Activated CD8-positive, alpha-beta memory T cell treated with anti-CD3 and anti-CD28 coated beads, Interleukin-2, amount 50 U/mL, for 1 hour (primary cell): ENCODE data around the gene PRKAR2B.
"Not testable (repeated sequence)": the region's sequence is repeated elsewhere in the genome, so short reads cannot be mapped to it uniquely, and the experiment has no call there.

Experiments
- DNase-seq: peaks from one replicate; pipeline ENCODE4 v3.0.0-alpha.2; 2020; ENCODE audit errors: extremely low read depth

Gene PRKAR2B

DNA sequence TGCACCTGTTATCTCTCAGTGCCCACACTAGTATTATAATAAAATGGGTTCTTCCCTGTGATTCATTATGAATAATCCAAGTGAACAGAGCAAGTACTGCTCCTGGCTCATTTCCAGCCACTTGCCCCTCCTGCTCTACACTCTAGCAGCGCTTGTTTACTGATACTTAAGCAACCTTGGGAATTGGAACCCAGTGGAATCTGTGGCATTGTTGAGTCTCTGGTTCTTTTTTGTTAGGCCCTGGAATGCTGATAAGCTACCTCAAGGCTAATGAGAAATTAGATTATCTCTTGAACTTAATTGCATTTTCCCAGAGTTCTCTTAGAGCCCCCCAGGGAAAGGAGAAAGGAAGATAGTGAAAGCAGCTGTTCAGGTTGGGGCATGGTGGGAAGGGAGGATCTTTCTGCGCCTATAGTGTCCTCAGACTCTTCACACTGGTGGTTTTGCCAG lies 34.0 kb downstream of the PRKAR2B start:
- no peak for DNase-seq

DNA sequence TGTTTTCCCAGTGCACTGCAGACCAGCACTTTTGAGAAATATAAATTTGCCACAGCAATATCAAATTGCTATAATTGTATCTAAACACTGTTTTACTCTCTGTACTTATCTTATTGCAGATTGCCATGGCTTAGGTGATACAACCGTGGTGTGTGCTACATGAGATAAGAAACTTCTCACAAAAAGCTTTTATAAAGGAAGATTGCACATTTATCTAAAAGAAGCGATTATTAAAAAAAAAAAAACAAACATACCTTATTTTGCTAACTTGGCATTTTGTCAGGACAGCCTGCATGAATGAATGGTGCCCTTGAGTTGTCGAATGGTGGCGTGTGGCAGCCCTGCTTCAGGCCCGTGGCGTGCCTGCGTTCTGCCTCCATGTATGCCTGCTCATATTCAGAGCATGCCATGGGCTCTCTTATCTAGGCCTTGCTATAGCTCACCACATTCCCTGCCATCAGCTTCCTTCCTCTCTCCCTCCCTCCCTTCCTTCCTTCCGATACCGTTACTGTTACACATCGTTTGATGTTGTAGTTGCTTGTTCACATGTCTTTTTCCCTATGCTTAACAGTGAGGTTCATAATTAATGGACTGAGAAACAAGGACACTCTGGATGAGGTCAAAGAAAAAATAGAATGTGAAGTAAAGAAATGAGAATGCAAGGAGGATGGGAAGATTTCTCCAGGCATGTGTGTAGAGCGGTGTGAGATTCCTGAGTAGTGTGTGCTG lies 34.9 kb downstream of the PRKAR2B start:
- no peak for DNase-seq

DNA sequence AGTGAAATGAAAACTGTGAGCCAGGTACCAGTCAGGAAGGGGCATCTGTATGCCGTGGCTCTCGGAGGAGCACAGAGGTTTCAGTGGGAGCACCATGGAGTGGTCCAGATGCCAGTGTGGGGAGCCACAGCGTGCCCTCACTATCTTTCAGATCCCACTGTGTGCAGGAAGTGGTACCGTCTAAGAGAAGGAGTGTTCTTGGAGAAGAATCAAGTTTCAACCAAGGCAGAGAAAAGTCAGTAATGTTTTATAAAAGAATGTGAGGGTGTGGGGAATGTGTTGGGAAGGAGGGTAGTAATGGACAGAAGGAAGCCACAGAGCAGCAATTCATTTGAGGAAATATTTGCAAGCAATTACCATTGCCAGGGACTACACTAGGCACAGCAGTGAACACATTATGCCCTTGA lies 35.6 kb downstream of the PRKAR2B start:
- DNase-seq: no peak

DNA sequence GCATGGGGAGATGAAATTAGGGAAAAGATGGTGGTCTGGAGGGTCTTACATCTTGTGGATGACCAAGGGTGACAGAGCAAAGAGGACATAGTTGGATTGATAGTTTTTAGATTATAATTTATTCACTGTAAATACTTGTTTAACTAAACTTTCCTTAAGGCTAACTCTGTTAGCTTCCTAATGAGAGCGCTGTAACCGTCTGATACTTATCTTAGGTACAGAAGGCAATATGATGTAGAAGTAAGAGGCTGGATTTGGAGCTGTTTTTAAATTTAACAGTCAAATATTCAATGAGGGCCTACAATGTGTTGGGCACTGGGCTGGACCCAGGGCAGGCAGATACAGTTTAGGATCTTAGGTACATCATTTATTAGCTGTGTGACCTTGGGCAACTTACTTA lies 36.0 kb downstream of the PRKAR2B start:
- no peak for DNase-seq

DNA sequence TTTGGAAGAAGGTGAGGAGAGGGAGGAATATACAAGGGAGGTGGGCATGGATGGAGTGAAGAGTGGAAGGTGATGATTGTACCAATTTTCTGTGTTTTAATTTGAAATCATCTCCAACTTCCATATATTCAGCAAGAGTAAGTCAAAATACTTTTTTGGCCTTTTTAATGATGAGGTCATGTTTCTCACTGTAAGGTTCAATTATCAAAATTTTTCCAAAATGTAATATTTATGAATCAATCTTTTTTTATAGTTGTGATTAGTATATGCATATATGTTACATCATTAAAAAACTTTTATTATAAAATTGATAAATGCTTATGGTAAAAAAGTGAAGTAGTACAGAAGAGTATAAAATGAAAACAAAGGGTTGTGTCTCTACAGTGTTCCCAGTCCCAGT lies 40.7 kb downstream of the PRKAR2B start:
- DNase-seq: no peak

DNA sequence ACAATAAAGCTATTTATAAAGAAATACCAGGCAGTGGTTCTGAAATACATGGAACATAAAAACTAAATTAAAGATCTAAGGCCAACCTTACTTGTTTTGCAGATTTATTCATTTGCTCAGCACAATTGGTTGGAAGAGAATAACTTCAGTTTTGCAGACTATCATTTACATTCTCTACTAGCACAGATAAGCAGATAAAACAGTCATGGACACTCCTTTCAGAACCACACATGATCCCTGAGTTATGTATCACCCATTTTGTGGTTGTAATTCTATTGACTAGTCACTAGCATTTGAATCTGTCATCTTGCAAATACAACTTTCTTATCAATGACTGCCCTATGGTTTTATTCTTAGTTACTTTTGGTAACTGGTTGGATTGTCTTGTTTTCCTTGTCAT lies 45.1 kb downstream of the PRKAR2B start:
- DNase-seq: no peak

DNA sequence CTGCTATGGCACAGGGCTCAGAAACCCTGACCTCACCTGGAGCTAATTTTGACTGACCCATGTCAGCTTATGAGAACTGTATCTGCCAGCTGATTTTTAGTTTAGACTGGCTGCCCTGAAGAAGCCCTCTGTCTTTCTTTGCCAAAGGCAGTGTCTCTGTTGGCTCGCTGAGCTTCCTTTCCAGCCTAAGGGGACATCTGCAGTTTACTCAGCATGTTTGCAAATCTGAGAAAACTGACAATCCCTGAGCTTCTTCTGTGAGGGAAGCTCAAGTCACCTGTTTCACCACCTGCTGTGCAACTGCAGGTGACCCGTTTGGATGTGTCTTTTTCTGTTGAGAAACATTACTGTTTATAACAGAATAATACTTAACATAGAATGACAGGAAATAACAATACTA lies 46.0 kb downstream of the PRKAR2B start:
- no peak for DNase-seq

DNA sequence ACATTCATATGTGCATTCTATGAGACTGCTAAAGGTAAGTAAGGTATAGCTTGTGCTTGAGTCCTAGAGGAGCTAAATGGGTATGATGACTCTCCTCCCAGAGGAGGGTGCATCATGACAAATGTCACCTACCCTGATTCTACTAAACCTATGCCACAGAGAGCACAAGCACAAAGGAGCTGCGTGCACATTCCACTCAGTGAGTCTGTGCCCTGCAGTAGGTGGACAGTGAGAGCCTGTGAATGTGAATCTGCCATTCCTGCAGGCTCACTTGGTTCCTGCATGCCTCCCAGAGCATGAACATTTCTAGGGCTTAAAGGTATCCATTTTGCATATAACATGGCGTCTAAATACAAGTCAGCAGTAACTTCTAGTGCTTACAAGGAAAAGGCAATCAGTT lies 46.8 kb downstream of the PRKAR2B start:
- DNase-seq: no peak

DNA sequence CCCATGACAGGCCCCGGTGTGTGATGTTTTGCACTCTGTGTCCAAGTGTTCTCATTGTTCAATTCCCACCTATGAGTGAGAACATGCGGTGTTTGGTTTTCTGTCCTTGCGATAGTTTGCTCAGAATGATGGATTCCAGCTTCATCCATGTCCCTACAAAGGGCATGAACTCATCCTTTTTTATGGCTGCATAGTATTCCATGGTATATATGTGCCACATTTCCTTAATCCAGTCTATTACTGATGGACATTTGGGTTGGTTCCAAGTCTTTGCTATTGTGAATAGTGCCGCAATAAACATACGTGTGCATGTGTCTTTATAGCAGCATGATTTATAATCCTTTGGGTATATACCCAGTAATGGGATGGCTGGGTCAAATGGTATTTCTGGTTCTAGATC lies 49.2 kb downstream of the PRKAR2B start:
- not testable (repeated sequence) for DNase-seq

DNA sequence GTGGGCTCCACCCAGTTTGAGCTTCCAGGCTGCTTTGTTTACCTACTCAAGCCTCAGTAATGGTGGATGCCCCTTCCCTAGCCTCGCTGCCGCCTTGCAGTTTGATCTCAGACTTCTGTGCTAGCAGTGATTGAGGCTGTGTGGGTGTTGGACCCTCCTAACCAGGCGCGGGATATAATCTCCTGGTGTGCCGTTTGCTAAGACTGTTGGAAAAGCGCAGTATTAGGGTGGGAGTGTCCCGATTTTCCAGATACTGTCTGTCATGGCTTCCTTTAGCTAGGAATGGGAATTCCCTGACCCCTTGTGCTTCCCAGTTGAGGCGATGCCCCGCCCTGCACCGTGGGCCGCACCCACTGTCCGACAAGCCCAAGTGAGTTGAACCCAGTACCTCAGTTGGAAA lies 54.6 kb downstream of the PRKAR2B start:
- not testable (repeated sequence) for DNase-seq

DNA sequence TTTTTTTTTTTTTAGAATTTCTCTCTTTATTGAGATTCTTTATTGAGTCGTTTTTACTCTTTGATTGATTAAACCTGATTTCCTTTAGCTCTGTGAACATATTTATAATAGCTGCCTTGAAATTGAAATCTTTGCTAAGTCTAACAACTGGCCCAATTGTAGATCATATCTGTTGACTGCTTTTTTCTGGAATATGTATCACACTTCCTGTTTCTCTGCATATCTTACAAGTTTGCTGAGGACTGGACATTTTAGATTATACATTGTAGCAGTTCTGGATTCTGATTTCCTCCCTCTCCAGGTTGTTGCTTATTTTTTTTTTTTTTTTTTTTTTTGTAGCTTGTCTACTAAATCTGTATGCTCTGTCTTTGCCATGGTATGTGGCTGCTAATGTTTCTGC lies 56.3 kb downstream of the PRKAR2B start:
- DNase-seq: no peak

DNA sequence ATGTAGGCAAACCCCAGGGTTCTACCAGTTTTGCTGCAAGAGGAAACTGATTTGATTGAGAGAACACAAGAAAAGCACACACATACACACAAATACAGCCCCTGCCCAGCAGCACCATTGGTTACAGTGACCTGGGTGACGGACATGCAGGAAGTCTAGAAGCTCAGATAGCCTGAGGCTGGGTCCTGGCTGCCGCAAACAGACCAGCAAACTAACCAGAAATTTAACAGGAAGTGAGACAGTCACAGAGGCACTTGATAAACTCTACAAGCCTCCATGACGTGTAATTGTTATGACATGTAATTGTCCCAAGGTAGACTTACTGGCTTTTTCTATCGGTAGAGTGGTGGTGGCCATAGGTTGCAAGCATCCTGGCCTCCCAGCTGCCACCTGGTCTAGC lies 58.9 kb downstream of the PRKAR2B start:
- DNase-seq: no peak

DNA sequence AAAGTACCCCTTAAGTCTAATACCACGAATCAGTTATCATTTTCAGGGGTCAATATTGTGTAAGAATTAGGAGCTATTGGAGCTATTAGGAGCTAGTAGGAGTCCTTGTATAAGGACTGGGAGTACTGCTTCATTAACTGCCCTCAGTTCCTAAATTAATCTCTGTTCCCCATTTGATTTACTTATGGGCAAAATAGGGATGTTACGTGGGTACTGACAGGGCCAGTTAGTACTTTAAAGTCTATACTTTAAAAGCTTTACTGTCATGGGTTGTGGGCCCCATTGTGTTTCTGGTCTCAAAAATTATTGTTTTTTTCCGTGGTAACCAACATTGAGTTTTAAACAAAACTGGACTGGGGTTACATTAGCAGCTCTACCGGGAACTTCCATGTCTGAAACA lies 60.3 kb downstream of the PRKAR2B start:
- DNase-seq: no peak

DNA sequence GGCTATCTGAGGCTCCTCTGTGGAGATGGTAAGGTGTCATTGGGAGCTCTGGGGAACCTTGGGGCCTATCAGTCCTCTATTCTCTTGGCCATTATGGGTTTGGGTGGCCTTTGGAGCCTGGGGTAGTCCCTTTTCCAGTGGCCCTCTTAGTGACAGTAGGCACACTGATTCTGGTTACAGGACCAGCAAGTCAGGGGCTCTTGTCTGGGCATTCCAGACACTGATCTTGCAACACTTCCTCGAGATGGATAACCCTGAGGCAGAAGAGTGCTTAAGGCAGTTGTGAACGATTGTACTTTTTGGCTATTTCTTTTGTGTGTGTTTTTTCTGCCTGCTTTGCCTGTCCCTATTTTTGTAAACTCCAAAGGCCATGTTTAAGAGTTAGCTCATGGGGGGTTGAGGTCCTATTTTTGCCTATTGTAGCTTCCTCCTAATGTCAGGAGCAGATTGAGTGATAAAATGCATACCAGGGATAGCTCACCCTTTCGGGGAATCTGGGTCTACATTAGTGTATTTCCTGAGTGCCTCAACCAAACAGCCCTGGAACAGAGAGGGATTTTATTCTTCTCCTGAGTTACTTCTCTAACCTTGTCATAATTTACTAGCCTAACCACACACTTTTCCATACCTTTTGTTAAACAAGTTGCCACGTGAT lies 61.2 kb downstream of the PRKAR2B start:
- DNase-seq: no peak

DNA sequence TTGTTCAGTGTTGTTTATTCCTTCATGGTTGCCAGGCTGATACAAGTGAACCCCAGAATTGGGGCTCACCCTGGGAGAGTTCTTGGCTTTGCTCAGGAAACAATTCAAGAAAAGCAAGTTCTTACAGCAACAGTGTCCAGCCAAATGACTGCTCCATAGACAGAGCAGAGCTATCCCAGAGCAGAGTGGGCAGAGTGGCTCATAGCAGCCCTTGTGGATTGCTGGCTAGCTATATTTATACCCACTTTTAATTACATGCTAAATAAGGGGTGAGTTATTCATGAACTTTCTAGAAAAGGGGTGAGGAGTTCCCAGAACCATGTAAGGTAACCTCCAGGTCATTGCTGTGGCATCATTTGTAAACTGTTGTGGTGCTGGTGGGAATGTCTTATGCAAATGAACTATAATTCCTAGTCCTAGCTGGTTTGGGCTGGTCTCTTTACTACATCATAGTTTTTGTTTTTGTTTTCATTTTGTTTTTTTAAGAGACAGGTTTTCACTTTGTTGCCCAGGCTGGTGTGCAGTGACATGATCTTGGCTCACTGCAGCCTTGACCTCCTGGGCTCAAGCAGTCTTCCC lies 64.4 kb downstream of the PRKAR2B start:
- DNase-seq: no peak

DNA sequence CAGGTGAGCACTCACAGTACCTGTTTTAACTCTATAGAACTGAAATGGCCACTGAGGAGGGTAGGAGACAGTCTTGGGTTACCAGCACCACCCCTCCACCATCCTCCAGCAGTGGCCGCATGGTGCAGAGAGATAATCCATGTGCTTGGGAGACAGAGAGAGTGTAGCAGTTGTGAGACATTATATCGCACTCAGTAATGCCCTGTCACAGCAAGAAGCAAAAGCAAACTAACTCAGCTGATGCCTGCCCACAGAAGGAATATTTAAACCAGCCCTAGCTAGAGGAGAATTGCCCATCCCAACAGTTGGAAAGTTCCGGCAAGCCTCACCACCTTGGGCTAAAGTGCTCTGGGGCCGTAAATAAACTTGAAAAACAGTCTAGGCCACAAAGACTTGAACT lies 65.5 kb downstream of the PRKAR2B start:
- no peak for DNase-seq

DNA sequence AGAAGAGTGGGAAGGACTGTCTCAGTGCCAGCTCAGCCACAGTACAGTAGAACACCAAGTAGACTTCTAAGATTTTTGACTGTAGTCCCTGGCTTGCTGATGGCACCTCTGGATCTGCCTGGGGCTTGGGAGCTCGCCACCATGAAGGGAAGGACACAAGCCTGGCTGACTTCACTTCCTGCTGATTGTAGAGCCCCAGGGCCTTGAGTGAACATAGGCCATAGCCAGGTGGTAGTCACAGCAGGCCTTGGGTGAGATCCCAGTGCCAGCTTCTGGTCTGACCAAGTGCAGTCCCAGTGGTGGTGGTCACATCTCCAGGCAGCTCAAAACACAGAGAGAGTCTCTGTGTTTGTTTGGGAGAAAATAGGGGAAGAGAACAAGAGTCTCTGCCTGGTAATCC lies 66.7 kb downstream of the PRKAR2B start:
- no peak for DNase-seq

DNA sequence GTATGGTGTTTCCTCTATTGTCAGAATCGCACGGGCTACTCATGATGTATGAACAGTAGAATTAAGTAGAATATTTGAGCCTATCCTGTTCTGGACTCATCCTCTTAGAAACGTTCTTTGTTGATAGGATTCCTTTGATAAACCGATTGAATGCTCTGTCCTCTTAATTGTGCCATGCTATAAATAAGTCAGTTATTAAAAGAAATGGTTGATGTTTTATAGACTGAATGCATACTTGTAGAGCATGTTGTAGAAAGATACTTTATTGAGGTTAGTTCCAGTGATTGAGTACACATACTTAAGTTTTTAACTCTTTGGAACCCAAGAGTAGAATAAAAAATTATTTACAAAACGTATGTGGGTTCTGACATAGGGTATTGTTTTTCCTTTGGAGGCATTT lies 69.4 kb downstream of the PRKAR2B start:
- no peak for DNase-seq

DNA sequence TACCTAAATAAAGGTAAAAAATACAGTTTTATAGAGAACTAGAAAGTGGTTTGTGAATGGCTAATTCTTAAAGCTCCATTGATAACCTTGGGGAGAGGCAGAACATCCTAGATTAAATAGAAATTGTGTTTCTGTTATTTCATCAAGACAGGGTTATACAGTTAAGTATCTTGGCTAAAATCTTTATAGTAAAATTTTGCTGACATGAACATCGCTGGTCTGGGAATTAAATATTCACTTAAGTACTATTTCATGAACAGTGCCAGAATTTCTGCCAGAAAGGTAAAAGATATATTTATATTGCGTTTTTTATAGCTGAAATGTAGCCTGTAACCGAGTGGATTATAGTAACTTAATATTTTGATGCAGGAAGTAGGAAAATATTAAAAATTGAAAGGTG lies 70.6 kb downstream of the PRKAR2B start:
- DNase-seq: no peak

DNA sequence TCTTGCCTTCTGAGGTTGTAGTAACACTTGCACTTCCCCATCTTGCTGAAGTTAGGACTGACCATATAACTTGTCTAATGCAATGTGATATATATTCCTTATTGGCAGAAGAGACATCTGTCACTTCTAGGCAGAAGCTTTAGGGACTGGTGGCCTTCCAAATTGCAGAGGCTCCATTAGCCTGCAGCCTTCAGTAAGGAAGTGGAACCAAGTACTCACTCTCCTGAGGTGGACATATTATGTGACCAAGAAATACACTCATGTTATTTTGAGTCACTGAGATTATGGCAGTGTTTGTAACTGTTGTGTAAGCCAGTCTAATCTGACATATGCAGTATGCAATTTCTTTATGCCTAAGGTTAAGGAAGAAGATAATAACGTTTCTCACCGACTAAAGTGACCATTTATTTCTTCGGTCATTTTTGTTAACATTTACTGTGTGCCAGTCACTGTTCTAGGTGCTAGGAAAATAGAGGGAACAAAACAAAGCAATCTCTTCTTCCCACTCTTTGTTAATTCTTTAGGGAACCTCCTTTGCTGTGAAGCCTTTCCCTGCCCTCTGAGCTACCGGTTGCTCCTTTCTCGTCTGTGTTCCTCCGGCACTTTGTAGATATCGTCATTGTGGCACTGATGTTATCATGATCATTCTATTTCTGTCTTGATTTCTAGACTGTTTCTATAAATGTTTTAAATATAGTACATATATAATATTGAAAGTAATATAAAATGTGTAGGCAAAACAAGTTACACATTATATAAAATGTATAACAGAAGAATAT lies 71.4 kb downstream of the PRKAR2B start:
- no peak for DNase-seq

DNA sequence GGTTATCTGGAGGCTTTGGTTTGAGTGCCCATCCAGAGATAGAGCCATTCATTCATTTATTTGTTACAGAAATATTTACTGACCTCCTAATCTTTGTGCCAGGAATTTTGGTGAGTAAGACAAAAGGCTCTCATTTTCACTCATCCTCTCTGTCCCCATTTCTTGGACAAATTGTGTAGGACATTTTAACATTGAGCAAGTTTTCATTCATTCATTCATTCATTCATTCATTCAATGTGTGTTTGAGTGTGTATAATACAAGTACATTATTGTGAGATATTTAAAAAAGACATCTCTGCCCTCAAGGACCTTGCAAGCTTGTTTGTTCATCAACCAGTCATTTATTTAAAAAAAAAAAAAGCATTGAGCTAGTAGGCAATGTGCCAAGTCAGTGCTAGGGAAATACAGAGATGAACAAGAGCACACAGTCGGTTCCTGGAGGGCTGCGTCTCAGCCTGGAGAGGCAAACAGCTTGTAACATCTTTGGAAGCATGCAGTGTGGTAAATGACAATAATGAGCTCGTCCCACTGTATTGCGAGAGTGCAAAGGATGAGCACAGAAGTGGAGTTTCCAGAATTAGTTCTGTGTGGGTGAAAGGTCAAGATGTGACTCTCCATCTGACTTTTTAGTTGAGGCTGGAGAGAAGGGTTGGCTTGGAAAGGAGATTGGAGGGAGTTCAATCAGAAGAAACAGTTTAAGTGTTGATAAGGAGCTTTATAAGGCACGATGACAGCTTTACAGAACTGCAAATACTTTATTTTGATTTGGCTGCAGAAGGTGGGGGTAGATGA lies 73.8 kb downstream of the PRKAR2B start:
- DNase-seq: no peak
